GM12878 (cell line): ENCODE measurements around the gene KIDINS220.

ENCODE experiments used
- CBX3 ChIP-seq: fragments of 200-600 bp; sonication (generic); IDR thresholded peaks from 2 replicates; pipeline ENCODE4 v1.6.1; 2016; ENCODE audit warnings: low read depth, borderline replicate concordance
- CHD1 ChIP-seq: IDR thresholded peaks from 2 replicates; pipeline ENCODE4 v1.6.1; 2012; ENCODE audit warnings: low read depth, low read length, improper control_type of control experiment
- CHD2 ChIP-seq: IDR thresholded peaks from 2 replicates; pipeline ENCODE4 v1.6.1; 2011; ENCODE audit warnings: low read depth, low read length, improper control_type of control experiment, borderline replicate concordance
- FOS ChIP-seq: IDR thresholded peaks from 3 replicates; pipeline ENCODE4 v1.6.1; 2011; ENCODE audit warnings: borderline replicate concordance; ENCODE audit not compliant: insufficient read length; ENCODE audit errors: extremely low read depth
- POLR2A ChIP-seq: IDR thresholded peaks from 2 replicates; pipeline ENCODE4 v1.6.1; 2011; ENCODE audit warnings: low read depth, mild to moderate bottlenecking, low read length
- SP1 ChIP-seq: IDR thresholded peaks from one replicate; pipeline ENCODE4 v1.6.1; 2011; ENCODE audit warnings: low read depth, low read length
- TBL1XR1 ChIP-seq: IDR thresholded peaks from 2 replicates; pipeline ENCODE4 v1.6.1; 2012; ENCODE audit warnings: low read depth, low read length, improper control_type of control experiment
- TF ChIP-seq, protein P1 (sequence below): IDR thresholded peaks from 2 replicates; pipeline ENCODE4 v1.6.1; 2012; ENCODE audit warnings: low read depth, low read length, improper control_type of control experiment
- TF ChIP-seq, protein P2 (sequence below), 3 experiments: IDR thresholded peaks in 2 of 3; conservative IDR thresholded peaks in 1 of 3; 2 replicates each; pipeline ENCODE4 v1.5.1; 2011; ENCODE audit warnings: low read depth in 3 of 3, low read length in 3 of 3, mild to moderate bottlenecking in 3 of 3, control low read depth in 2 of 3, moderate library complexity in 2 of 3, inconsistent platforms in 1 of 3, mixed read lengths in 1 of 3; ENCODE audit not compliant: control insufficient read depth in 2 of 3, insufficient read depth in 1 of 3; ENCODE audit errors: extremely low read depth in 1 of 3
- TF ChIP-seq, protein P3 (sequence below): IDR thresholded peaks from 2 replicates; pipeline ENCODE4 v1.6.1; 2011; ENCODE audit warnings: low read depth, low read length, improper control_type of control experiment, borderline replicate concordance

DNA sequence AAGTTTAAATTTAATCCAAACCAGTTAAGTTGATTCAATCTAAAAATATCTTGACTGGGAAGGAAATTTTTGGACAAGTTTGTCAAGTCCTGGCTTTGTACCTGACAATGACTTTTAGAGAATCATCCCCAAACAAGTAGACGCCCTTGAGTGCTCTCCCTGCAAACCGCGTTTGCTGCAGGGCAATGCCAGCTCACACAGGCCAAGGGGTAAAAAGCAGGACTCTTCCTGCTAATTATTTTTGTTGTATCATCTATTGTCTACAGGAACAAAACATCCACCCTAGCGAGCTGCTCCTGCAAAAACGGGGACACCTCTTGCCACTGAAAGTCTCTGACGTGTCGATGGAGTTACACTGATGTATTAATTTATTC, 144.6 kb downstream of the KIDINS220 start:
- TF ChIP-seq, protein P1, sequence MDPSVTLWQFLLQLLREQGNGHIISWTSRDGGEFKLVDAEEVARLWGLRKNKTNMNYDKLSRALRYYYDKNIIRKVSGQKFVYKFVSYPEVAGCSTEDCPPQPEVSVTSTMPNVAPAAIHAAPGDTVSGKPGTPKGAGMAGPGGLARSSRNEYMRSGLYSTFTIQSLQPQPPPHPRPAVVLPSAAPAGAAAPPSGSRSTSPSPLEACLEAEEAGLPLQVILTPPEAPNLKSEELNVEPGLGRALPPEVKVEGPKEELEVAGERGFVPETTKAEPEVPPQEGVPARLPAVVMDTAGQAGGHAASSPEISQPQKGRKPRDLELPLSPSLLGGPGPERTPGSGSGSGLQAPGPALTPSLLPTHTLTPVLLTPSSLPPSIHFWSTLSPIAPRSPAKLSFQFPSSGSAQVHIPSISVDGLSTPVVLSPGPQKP, result no peak
- TF ChIP-seq TBL1XR1 (no peak), SP1 (no peak), POLR2A (no peak), CHD2 (no peak), FOS (no peak), CBX3 (no peak), CHD1 (no peak)
- TF ChIP-seq, protein P2, sequence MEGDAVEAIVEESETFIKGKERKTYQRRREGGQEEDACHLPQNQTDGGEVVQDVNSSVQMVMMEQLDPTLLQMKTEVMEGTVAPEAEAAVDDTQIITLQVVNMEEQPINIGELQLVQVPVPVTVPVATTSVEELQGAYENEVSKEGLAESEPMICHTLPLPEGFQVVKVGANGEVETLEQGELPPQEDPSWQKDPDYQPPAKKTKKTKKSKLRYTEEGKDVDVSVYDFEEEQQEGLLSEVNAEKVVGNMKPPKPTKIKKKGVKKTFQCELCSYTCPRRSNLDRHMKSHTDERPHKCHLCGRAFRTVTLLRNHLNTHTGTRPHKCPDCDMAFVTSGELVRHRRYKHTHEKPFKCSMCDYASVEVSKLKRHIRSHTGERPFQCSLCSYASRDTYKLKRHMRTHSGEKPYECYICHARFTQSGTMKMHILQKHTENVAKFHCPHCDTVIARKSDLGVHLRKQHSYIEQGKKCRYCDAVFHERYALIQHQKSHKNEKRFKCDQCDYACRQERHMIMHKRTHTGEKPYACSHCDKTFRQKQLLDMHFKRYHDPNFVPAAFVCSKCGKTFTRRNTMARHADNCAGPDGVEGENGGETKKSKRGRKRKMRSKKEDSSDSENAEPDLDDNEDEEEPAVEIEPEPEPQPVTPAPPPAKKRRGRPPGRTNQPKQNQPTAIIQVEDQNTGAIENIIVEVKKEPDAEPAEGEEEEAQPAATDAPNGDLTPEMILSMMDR (IDR thresholded peaks at IDR 0.05 in 2 of 3, conservative IDR thresholded peaks at IDR 0.05 in 1 of 3; ENCODE audit: control insufficient read depth in 2 of 3, extremely low read depth in 1 of 3, insufficient read depth in 1 of 3, low read depth in 3 of 3, low read length in 3 of 3), result no peak
- TF ChIP-seq, protein P3, sequence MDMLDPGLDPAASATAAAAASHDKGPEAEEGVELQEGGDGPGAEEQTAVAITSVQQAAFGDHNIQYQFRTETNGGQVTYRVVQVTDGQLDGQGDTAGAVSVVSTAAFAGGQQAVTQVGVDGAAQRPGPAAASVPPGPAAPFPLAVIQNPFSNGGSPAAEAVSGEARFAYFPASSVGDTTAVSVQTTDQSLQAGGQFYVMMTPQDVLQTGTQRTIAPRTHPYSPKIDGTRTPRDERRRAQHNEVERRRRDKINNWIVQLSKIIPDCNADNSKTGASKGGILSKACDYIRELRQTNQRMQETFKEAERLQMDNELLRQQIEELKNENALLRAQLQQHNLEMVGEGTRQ, result no peak
